OCI-LY1 (cell line): ENCODE results near the gene CAMTA1.

Experiments
- H2AFZ ChIP-seq: fragments of 200-600 bp; sonication (generic), shearing (Covaris generic); 2 replicates; pipeline ENCODE4 v1.6.0; 2014; ENCODE audit warnings: antibody characterized with exemption, mild to moderate bottlenecking, low read length
- H3F3A ChIP-seq: fragments of 200-600 bp; sonication (generic), shearing (Covaris generic); 2 replicates; pipeline ENCODE4 v1.6.0; 2014; ENCODE audit warnings: mild to moderate bottlenecking, antibody characterized with exemption, low read length, moderate library complexity; ENCODE audit not compliant: insufficient read depth
- H3K27ac ChIP-seq: fragments of 200-600 bp; sonication (generic); 2 replicates; pipeline ENCODE4 v1.5.1; 2014; ENCODE audit warnings: low read length, mixed run types, mild to moderate bottlenecking, low read depth; ENCODE audit not compliant: poor library complexity, severe bottlenecking
- H3K27me3 ChIP-seq: fragments of 200-600 bp; sonication (generic); 2 replicates; pipeline ENCODE4 v1.6.0; 2014; ENCODE audit warnings: antibody characterized with exemption, mild to moderate bottlenecking, low read length, moderate library complexity; ENCODE audit not compliant: insufficient read depth
- H3K36me3 ChIP-seq: fragments of 200-600 bp; sonication (generic); 2 replicates; pipeline ENCODE4 v1.6.1; 2014; ENCODE audit warnings: mild to moderate bottlenecking, antibody characterized with exemption, low read length, moderate library complexity, mixed read lengths; ENCODE audit not compliant: insufficient read depth
- H3K4me1 ChIP-seq: fragments of 200-600 bp; sonication (generic); 2 replicates; pipeline ENCODE4 v1.5.1; 2014; ENCODE audit warnings: mild to moderate bottlenecking, low read length, moderate library complexity; ENCODE audit not compliant: insufficient read depth, severe bottlenecking
- H3K4me2 ChIP-seq: fragments of 200-600 bp; sonication (generic), shearing (Covaris generic); 2 replicates; pipeline ENCODE4 v1.6.1; 2014; ENCODE audit warnings: low read length
- H3K4me3 ChIP-seq: fragments of 200-600 bp; sonication (generic); 2 replicates; pipeline ENCODE4 v1.5.1; 2014; ENCODE audit warnings: low read length, low read depth, mild to moderate bottlenecking, mixed read lengths; ENCODE audit not compliant: poor library complexity, severe bottlenecking
- H3K79me2 ChIP-seq: fragments of 200-600 bp; shearing (Covaris generic); 2 replicates; pipeline ENCODE4 v1.6.1; 2016; ENCODE audit warnings: mixed run types, low read length, mixed read lengths; ENCODE audit not compliant: insufficient read depth
- H3K9ac ChIP-seq: fragments of 200-600 bp; sonication (generic), shearing (Covaris generic); 2 replicates; pipeline ENCODE4 v1.6.1; 2014; ENCODE audit warnings: mild to moderate bottlenecking, low read length, mixed read lengths
- H3K9me2 ChIP-seq: fragments of 200-600 bp; sonication (generic), shearing (Covaris generic); 2 replicates; pipeline ENCODE4 v1.6.1; 2014; ENCODE audit warnings: low read depth, mild to moderate bottlenecking, low read length, mixed read lengths
- H3K9me3 ChIP-seq: fragments of 200-600 bp; shearing (Covaris generic); 2 replicates; pipeline ENCODE4 v1.6.1; 2014; ENCODE audit warnings: low read length, mixed read lengths
- H4K20me1 ChIP-seq: fragments of 200-600 bp; sonication (generic), shearing (Covaris generic); 2 replicates; pipeline ENCODE4 v1.6.0; 2016; ENCODE audit warnings: mild to moderate bottlenecking, low read length; ENCODE audit not compliant: insufficient read depth
- CTCF ChIP-seq: fragments of 200-600 bp; sonication (generic), shearing (Covaris generic); IDR thresholded peaks from 2 replicates; pipeline ENCODE4 v1.5.1; 2017; ENCODE audit warnings: mild to moderate bottlenecking, antibody characterized with exemption, low read length, moderate library complexity, mixed read lengths
- EZH2 ChIP-seq: fragments of 200-600 bp; sonication (generic), shearing (Covaris generic); IDR thresholded peaks from 2 replicates; pipeline ENCODE4 v1.8.0; 2017; ENCODE audit warnings: borderline replicate concordance, mixed run types, mild to moderate bottlenecking, antibody characterized with exemption, low read length, moderate library complexity, mixed read lengths

Gene CAMTA1

GRCh38 chr1:7343882-7344281, 558.6 kb downstream of the CAMTA1 start:
- H2AFZ ChIP-seq = no peak overlapping the region
- no peak overlapping the region for H3K4me3 ChIP-seq
- no peaks in the 10 kb centered on the region for H3K9me2 ChIP-seq
- no peaks in the 10 kb centered on the region for H3K4me1 ChIP-seq
- H3K36me3 ChIP-seq = no peaks in the 10 kb centered on the region
- H3K79me2 ChIP-seq = no peaks in the 10 kb centered on the region
- H3K4me2 ChIP-seq = no peak overlapping the region
- peaks cover 7% of the 10 kb centered on the region; the same call in 1 of the 2 replicates for H3K27me3 ChIP-seq
- H4K20me1 ChIP-seq = no peaks in the 10 kb centered on the region
- TF ChIP-seq EZH2 (no peak), CTCF (no peak)
- no peaks in the 10 kb centered on the region for H3F3A ChIP-seq
- no peaks in the 10 kb centered on the region for H3K9me3 ChIP-seq
- no peak overlapping the region for H3K9ac ChIP-seq
- no peak overlapping the region for H3K27ac ChIP-seq

GRCh38 chr1:7344299-7344698, 559.0 kb downstream of the CAMTA1 start:
- H3K79me2 ChIP-seq = no peaks in the 10 kb centered on the region
- no peaks in the 10 kb centered on the region for H3K4me1 ChIP-seq
- no peaks in the 10 kb centered on the region for H3K36me3 ChIP-seq
- H3K27me3 ChIP-seq = peaks cover 7% of the 10 kb centered on the region; the same call in 1 of the 2 replicates
- TF ChIP-seq EZH2 (no peak), CTCF (no peak)
- no peak overlapping the region for H3K27ac ChIP-seq
- no peak overlapping the region for H2AFZ ChIP-seq
- no peak overlapping the region for H3K4me2 ChIP-seq
- H3K4me3 ChIP-seq = no peak overlapping the region
- H3K9me3 ChIP-seq = no peaks in the 10 kb centered on the region
- no peaks in the 10 kb centered on the region for H3K9me2 ChIP-seq
- H3F3A ChIP-seq = no peaks in the 10 kb centered on the region
- H3K9ac ChIP-seq = no peak overlapping the region
- no peaks in the 10 kb centered on the region for H4K20me1 ChIP-seq

- H3K79me2 ChIP-seq = no peaks in the 10 kb centered on the region
- H3K9me3 ChIP-seq = no peaks in the 10 kb centered on the region
- no peak for TF ChIP-seq CTCF
- TF ChIP-seq EZH2 = no peak
- no peak overlapping the region for H3K4me2 ChIP-seq
- H3K27ac ChIP-seq = no peak overlapping the region
- H3K27me3 ChIP-seq = peaks cover 7% of the 10 kb centered on the region; the same call in 1 of the 2 replicates
- H3K9ac ChIP-seq = no peak overlapping the region
- no peaks in the 10 kb centered on the region for H3F3A ChIP-seq
- no peaks in the 10 kb centered on the region for H3K36me3 ChIP-seq
- H3K4me3 ChIP-seq = no peak overlapping the region
- no peaks in the 10 kb centered on the region for H3K4me1 ChIP-seq
- no peaks in the 10 kb centered on the region for H3K9me2 ChIP-seq
- no peak overlapping the region for H2AFZ ChIP-seq
- no peaks in the 10 kb centered on the region for H4K20me1 ChIP-seq
These were observed 560.3 kb downstream of the CAMTA1 start for GRCh38 chr1:7345516-7345915.
